ENCODE results near the gene PLA2R1. TPM values are rescaled to one million over a fixed set of nuclear protein-coding genes. Genes with fewer than 3 reads are reported as not detected.

The PLA2R1 gene
- total and polyA plus RNA-seq, 2 experiments from 2014 or later, result 4.9 to 9.6 TPM

DNA sequence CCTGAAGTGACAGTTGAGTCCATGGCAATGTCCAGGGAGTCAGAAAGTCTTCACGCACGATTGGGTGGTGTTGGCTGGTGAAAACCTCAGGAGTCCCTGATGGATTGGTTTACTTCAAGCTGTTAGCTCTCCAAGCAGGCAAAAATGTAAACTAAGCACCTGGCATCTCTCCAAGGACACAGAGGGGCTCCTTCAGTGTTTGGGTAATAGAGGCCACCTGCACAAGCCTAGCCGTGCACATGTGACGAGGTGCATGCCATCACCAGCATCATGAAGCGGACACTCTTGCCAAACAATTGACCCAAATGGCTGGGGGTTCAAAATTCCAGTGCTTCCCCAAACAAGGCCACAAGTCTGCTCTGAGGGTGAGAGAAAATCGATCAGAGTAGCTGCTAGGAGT, 159.7 kb downstream of the PLA2R1 start:
- DNase-seq (ENCODE audit: low spot score), result no peak
- 76% methylated on average over 6 of the region's 6 CpGs for WGBS (ENCODE audit: low lambda C conversion rate, missing lambda C conversion rate)
- Histone ChIP-seq H3K36me3 (replicated peaks; ENCODE audit: insufficient read depth, low read depth) (no peaks in the 10 kb centered on the region), H3K9me2 (replicated peaks; ENCODE audit: insufficient read depth) (no peaks in the 10 kb centered on the region), H3K4me1 (ENCODE audit: insufficient read depth) (peaks cover 19% of the 10 kb centered on the region), H3K4me2 (peak overlapping the region; percentile 15), H2AFZ (no peak overlapping the region), H3K79me2 (no peaks in the 10 kb centered on the region), H3K4me3 (no peak overlapping the region), H3K27me3 (no peaks in the 10 kb centered on the region), H4K20me1 (ENCODE audit: insufficient read depth, poor library complexity, severe bottlenecking) (no peaks in the 10 kb centered on the region), H3K9me3 (ENCODE audit: low read depth) (no peaks in the 10 kb centered on the region), H3K27ac (no peak overlapping the region)
- TF ChIP-seq, protein P1, sequence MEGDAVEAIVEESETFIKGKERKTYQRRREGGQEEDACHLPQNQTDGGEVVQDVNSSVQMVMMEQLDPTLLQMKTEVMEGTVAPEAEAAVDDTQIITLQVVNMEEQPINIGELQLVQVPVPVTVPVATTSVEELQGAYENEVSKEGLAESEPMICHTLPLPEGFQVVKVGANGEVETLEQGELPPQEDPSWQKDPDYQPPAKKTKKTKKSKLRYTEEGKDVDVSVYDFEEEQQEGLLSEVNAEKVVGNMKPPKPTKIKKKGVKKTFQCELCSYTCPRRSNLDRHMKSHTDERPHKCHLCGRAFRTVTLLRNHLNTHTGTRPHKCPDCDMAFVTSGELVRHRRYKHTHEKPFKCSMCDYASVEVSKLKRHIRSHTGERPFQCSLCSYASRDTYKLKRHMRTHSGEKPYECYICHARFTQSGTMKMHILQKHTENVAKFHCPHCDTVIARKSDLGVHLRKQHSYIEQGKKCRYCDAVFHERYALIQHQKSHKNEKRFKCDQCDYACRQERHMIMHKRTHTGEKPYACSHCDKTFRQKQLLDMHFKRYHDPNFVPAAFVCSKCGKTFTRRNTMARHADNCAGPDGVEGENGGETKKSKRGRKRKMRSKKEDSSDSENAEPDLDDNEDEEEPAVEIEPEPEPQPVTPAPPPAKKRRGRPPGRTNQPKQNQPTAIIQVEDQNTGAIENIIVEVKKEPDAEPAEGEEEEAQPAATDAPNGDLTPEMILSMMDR (IDR thresholded peaks at IDR 0.05; ENCODE audit: poor library complexity), result no peak

DNA sequence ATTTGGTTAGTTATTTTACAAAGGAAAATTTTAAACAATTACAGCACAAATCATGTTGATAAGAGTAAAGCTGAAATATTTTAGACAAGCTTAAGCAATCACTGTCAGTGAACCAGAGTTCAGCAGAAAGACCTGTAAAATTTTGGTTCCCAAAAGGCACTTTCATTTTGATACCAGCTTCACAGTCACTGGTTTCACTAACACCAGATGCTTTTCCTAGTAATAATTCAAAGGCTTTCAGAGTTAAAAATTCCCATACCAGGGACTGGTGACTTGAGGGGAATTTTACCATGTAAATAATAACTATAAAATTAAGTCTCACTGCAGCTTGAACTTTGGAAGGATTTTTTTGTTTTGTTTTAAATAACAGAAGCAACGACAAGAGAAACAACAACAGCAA, 162.1 kb downstream of the PLA2R1 start:
- 89% methylated on average over 1 of the region's 1 CpG for WGBS (ENCODE audit: low lambda C conversion rate, missing lambda C conversion rate)
- no peaks in the 10 kb centered on the region for H3K27me3 ChIP-seq

DNA sequence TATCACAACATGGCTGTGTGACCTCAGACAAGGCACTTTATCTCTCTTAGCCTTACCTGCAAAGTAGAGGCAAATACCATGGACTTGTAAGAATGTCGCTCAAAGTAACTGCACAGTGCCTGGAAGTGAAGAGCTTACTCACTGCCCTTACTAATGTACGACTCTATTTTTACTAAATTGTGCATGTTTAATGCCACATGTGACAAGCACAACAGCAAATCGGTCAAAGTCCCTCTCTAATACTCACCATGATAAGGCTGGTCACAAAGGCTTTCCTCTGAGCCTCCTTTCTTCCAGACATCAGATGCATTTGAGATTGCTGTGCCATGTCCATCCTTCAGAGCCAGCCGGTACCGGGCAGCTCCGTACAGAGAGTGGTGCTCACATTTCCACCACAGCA, 164.0 kb downstream of the PLA2R1 start:
- Histone ChIP-seq H3K9me2 (replicated peaks; ENCODE audit: insufficient read depth) (no peaks in the 10 kb centered on the region), H3K27ac (peak overlapping the region; percentile 62), H2AFZ (no peak overlapping the region), H3K4me3 (no peak overlapping the region), H3K36me3 (replicated peaks; ENCODE audit: insufficient read depth, low read depth) (no peaks in the 10 kb centered on the region), H4K20me1 (ENCODE audit: insufficient read depth, poor library complexity, severe bottlenecking) (no peaks in the 10 kb centered on the region), H3K4me2 (no peak overlapping the region), H3K9me3 (ENCODE audit: low read depth) (no peaks in the 10 kb centered on the region), H3K4me1 (ENCODE audit: insufficient read depth) (peaks cover 20% of the 10 kb centered on the region), H3K27me3 (no peaks in the 10 kb centered on the region), H3K79me2 (no peaks in the 10 kb centered on the region)
- 83% methylated on average over 6 of the region's 6 CpGs for WGBS (ENCODE audit: low lambda C conversion rate, missing lambda C conversion rate)
- DNase-seq (ENCODE audit: low spot score), result peak; percentile 42
- TF ChIP-seq, protein P1 (IDR thresholded peaks at IDR 0.05; ENCODE audit: poor library complexity), result no peak
- TF ChIP-seq EZH2 (IDR thresholded peaks at IDR 0.05; ENCODE audit: borderline replicate concordance) (no peak), EZH2phosphoT487 (IDR thresholded peaks at IDR 0.05; ENCODE audit: low read depth, severe bottlenecking, unreplicated experiment) (no peak)

More for the DNA sequence above, 162.1 kb downstream of the PLA2R1 start:
- no peak overlapping the region for H3K4me3 ChIP-seq
- H3K79me2 ChIP-seq, result no peaks in the 10 kb centered on the region
- no peaks in the 10 kb centered on the region for H3K36me3 ChIP-seq (replicated peaks; ENCODE audit: insufficient read depth, low read depth)
- H3K4me2 ChIP-seq, result no peak overlapping the region
- no peaks in the 10 kb centered on the region for H4K20me1 ChIP-seq (ENCODE audit: insufficient read depth, poor library complexity, severe bottlenecking)
- no peak overlapping the region for H2AFZ ChIP-seq
- H3K9me2 ChIP-seq (replicated peaks; ENCODE audit: insufficient read depth), result no peaks in the 10 kb centered on the region
- H3K4me1 ChIP-seq (ENCODE audit: insufficient read depth), result peaks cover 13% of the 10 kb centered on the region
- H3K27ac ChIP-seq, result no peak overlapping the region
- TF ChIP-seq, protein P1 (IDR thresholded peaks at IDR 0.05; ENCODE audit: poor library complexity), result no peak
- TF ChIP-seq EZH2 (IDR thresholded peaks at IDR 0.05; ENCODE audit: borderline replicate concordance) (no peak), EZH2phosphoT487 (IDR thresholded peaks at IDR 0.05; ENCODE audit: low read depth, severe bottlenecking, unreplicated experiment) (no peak)
- DNase-seq (ENCODE audit: low spot score), result no peak
- no peaks in the 10 kb centered on the region for H3K9me3 ChIP-seq (ENCODE audit: low read depth)

DNA sequence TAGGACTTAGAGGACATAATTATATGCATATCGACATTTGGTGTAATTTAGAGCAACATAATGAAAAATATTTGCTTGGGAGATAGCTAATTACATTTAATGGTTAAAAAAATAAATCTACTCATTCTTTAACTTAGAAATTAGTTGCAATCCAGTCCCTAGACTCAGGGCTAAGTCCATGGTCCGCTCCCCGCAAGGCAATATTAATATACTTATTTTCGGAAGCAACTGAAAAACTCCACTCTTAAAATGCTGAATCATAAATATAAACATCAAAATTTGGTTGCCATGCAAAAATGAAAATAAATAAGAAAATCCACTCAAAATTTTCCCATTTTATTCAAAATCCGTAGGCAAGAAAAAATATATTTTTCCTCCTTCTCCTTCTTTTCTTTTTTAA, 164.7 kb downstream of the PLA2R1 start:
- Histone ChIP-seq H4K20me1 (ENCODE audit: insufficient read depth, poor library complexity, severe bottlenecking) (no peaks in the 10 kb centered on the region), H3K4me2 (no peak overlapping the region), H3K9me2 (replicated peaks; ENCODE audit: insufficient read depth) (no peaks in the 10 kb centered on the region), H3K4me1 (ENCODE audit: insufficient read depth) (peaks cover 14% of the 10 kb centered on the region), H3K4me3 (no peak overlapping the region), H3K79me2 (no peaks in the 10 kb centered on the region), H3K27me3 (no peaks in the 10 kb centered on the region), H3K9me3 (ENCODE audit: low read depth) (no peaks in the 10 kb centered on the region), H3K27ac (peak overlapping the region; percentile 62), H2AFZ (no peak overlapping the region), H3K36me3 (replicated peaks; ENCODE audit: insufficient read depth, low read depth) (no peaks in the 10 kb centered on the region)
- WGBS (ENCODE audit: low lambda C conversion rate, missing lambda C conversion rate), result 91% methylated on average over 5 of the region's 5 CpGs
- no peak for DNase-seq (ENCODE audit: low spot score)
- TF ChIP-seq, protein P1 (IDR thresholded peaks at IDR 0.05; ENCODE audit: poor library complexity), result no peak
- TF ChIP-seq EZH2 (IDR thresholded peaks at IDR 0.05; ENCODE audit: borderline replicate concordance) (no peak), EZH2phosphoT487 (IDR thresholded peaks at IDR 0.05; ENCODE audit: low read depth, severe bottlenecking, unreplicated experiment) (no peak)

All from hepatocyte (in vitro differentiated cells).